ENCODE data around the gene CDH4.

The CDH4 gene

GRCh38 chr20:61205769-61206168 lies 46.3 kb upstream of the CDH4 start:
- Histone ChIP-seq H3K79me2 (ENCODE audit: insufficient read depth, low read length) (no peaks in the 10 kb centered on the region), H3K27me3 (ENCODE audit: insufficient read depth, low read length, poor library complexity) (peaks cover 30% of the 10 kb centered on the region), H4K20me1 (ENCODE audit: insufficient read depth, low read length) (no peaks in the 10 kb centered on the region), H3K4me1 (ENCODE audit: insufficient read depth, low read length) (no peaks in the 10 kb centered on the region), H3K27ac (ENCODE audit: low read length) (no peak overlapping the region), H3K9ac (ENCODE audit: low read depth, low read length) (no peak overlapping the region), H3K36me3 (ENCODE audit: insufficient read depth, low read length) (no peaks in the 10 kb centered on the region), H2AFZ (ENCODE audit: low read depth, low read length) (no peak overlapping the region), H3K4me2 (ENCODE audit: insufficient read depth, low read length) (no peak overlapping the region), H3K9me3 (ENCODE audit: insufficient read depth, low read length, severe bottlenecking) (no peaks in the 10 kb centered on the region), H3K4me3 (ENCODE audit: low read depth in 1 of 2, low read length in 2 of 2) (no peak overlapping the region)
- no peak for ATAC-seq (ENCODE audit: insufficient read depth, low read depth)
- no peak for DNase-seq
- TF ChIP-seq CTCF (IDR thresholded peaks at IDR 0.05; ENCODE audit: borderline replicate concordance, extremely low read depth, low read length, poor library complexity, severe bottlenecking) (no peak), EZH2 (IDR thresholded peaks at IDR 0.05; ENCODE audit: borderline replicate concordance, low read depth, low read length, severe bottlenecking) (no peak)

- Histone ChIP-seq H3K4me1 (ENCODE audit: insufficient read depth, low read length) (no peaks in the 10 kb centered on the region), H2AFZ (ENCODE audit: low read depth, low read length) (no peak overlapping the region)
- no peak for TF ChIP-seq EZH2 (IDR thresholded peaks at IDR 0.05; ENCODE audit: borderline replicate concordance, low read depth, low read length, severe bottlenecking)
- TF ChIP-seq CTCF (IDR thresholded peaks at IDR 0.05; ENCODE audit: borderline replicate concordance, extremely low read depth, low read length, poor library complexity, severe bottlenecking): no peak
These were observed 41.2 kb upstream of the CDH4 start for GRCh38 chr20:61210862-61211261.

GRCh38 chr20:61217848-61218247 lies 34.2 kb upstream of the CDH4 start:
- no peak for ATAC-seq (ENCODE audit: insufficient read depth, low read depth)
- TF ChIP-seq EZH2 (IDR thresholded peaks at IDR 0.05; ENCODE audit: borderline replicate concordance, low read depth, low read length, severe bottlenecking) (no peak), CTCF (IDR thresholded peaks at IDR 0.05; ENCODE audit: borderline replicate concordance, extremely low read depth, low read length, poor library complexity, severe bottlenecking) (no peak)

More at GRCh38 chr20:61210862-61211261, 41.2 kb upstream of the CDH4 start:
- H3K27me3 ChIP-seq (ENCODE audit: insufficient read depth, low read length, poor library complexity): peaks cover 7% of the 10 kb centered on the region
- no peaks in the 10 kb centered on the region for H3K79me2 ChIP-seq (ENCODE audit: insufficient read depth, low read length)
- no peak overlapping the region for H3K9ac ChIP-seq (ENCODE audit: low read depth, low read length)
- DNase-seq: no peak
- H3K4me2 ChIP-seq (ENCODE audit: insufficient read depth, low read length): no peak overlapping the region
- no peak overlapping the region for H3K4me3 ChIP-seq (ENCODE audit: low read depth in 1 of 2, low read length in 2 of 2)
- no peaks in the 10 kb centered on the region for H3K36me3 ChIP-seq (ENCODE audit: insufficient read depth, low read length)
- no peaks in the 10 kb centered on the region for H4K20me1 ChIP-seq (ENCODE audit: insufficient read depth, low read length)
- no peaks in the 10 kb centered on the region for H3K9me3 ChIP-seq (ENCODE audit: insufficient read depth, low read length, severe bottlenecking)
- H3K27ac ChIP-seq (ENCODE audit: low read length): no peak overlapping the region
- ATAC-seq (ENCODE audit: insufficient read depth, low read depth): no peak

GRCh38 chr20:61219021-61219431 lies 33.0 kb upstream of the CDH4 start:
- 0 out of 2 replicates have a peak, but pooled peaks cover 7% of the 10 kb centered on the region for H4K20me1 ChIP-seq (ENCODE audit: insufficient read depth, low read length)
- no peak for TF ChIP-seq CTCF (IDR thresholded peaks at IDR 0.05; ENCODE audit: borderline replicate concordance, extremely low read depth, low read length, poor library complexity, severe bottlenecking)
- TF ChIP-seq EZH2 (IDR thresholded peaks at IDR 0.05; ENCODE audit: borderline replicate concordance, low read depth, low read length, severe bottlenecking): no peak
- H3K4me1 ChIP-seq (ENCODE audit: insufficient read depth, low read length): no peaks in the 10 kb centered on the region
- H3K27ac ChIP-seq (ENCODE audit: low read length): no peak overlapping the region
- no peak overlapping the region for H3K9ac ChIP-seq (ENCODE audit: low read depth, low read length)
- H3K36me3 ChIP-seq (ENCODE audit: insufficient read depth, low read length): no peaks in the 10 kb centered on the region
- H2AFZ ChIP-seq (ENCODE audit: low read depth, low read length): no peak overlapping the region
- H3K27me3 ChIP-seq (ENCODE audit: insufficient read depth, low read length, poor library complexity): peaks cover 5% of the 10 kb centered on the region
- no peaks in the 10 kb centered on the region for H3K79me2 ChIP-seq (ENCODE audit: insufficient read depth, low read length)
- no peaks in the 10 kb centered on the region for H3K9me3 ChIP-seq (ENCODE audit: insufficient read depth, low read length, severe bottlenecking)
- DNase-seq (no peak), ATAC-seq (ENCODE audit: insufficient read depth, low read depth) (no peak)
- no peak overlapping the region for H3K4me2 ChIP-seq (ENCODE audit: insufficient read depth, low read length)
- no peak overlapping the region for H3K4me3 ChIP-seq (ENCODE audit: low read depth in 1 of 2, low read length in 2 of 2)

More at GRCh38 chr20:61217848-61218247, 34.2 kb upstream of the CDH4 start:
- H3K9ac ChIP-seq (ENCODE audit: low read depth, low read length): no peak overlapping the region
- no peaks in the 10 kb centered on the region for H3K36me3 ChIP-seq (ENCODE audit: insufficient read depth, low read length)
- no peak overlapping the region for H3K4me2 ChIP-seq (ENCODE audit: insufficient read depth, low read length)
- no peak overlapping the region for H3K27ac ChIP-seq (ENCODE audit: low read length)
- no peaks in the 10 kb centered on the region for H3K4me1 ChIP-seq (ENCODE audit: insufficient read depth, low read length)
- 0 out of 2 replicates have a peak, but pooled peaks cover 7% of the 10 kb centered on the region for H4K20me1 ChIP-seq (ENCODE audit: insufficient read depth, low read length)
- no peak for DNase-seq
- H2AFZ ChIP-seq (ENCODE audit: low read depth, low read length): no peak overlapping the region
- H3K4me3 ChIP-seq (ENCODE audit: low read depth in 1 of 2, low read length in 2 of 2): no peak overlapping the region
- H3K9me3 ChIP-seq (ENCODE audit: insufficient read depth, low read length, severe bottlenecking): no peaks in the 10 kb centered on the region
- no peaks in the 10 kb centered on the region for H3K27me3 ChIP-seq (ENCODE audit: insufficient read depth, low read length, poor library complexity)
- no peaks in the 10 kb centered on the region for H3K79me2 ChIP-seq (ENCODE audit: insufficient read depth, low read length)
